ENCODE measurements around the gene SOCS6. TPM values are rescaled to one million over a fixed set of nuclear protein-coding genes. Genes with fewer than 3 reads are reported as not detected.

SOCS6 gene
- total and polyA plus RNA-seq, 10 donors: 1.3 to 11.5 (median 7.1) TPM

DNA sequence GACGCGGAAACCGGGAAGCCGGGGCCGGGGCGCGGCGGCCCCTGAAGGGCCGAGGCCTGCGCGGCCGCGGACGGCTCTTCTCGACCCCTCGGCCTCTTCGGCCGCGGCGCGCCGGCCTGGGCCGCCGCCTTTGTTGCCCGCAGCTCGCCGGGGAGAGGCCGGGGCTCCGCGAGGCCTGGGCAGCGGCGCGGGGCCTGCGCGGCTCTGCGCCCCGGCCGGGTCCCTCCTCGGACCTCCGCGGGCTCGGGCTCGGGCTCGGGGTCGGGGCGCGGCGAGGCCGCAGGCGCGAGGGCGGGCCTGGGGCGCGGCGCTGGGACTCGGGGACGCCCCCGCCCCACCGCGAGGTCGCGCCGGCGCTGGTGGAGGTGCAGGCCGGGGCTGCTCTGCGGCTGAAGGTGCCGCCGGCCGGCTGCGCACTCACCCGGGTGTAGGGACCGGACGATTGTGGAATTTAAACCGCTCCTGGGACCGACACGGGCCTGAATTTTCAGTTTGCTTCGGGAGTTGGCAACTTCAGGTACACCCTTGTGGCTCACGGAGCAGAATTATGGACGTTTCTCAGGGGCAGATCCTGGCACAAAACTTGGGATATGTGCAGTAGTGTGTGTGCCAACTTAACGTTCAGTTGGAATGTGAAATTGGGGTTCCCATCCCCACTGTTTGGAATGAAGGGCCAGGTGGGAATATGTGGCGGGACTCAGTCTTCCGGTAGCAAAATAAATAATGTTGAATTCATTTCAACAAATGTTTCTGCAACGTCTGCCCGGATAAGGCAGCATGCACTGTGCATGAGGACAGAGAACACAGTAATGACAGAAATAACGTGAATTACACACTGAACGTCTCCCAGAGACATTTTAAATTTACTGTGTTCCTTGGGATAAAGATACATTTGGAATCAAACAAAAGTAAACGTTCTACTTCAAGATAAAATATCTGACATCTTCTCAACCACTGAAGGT is 787 bp downstream of the SOCS6 start:
- no peak for DNase-seq
- TF ChIP-seq POLR2A (IDR thresholded peaks at IDR 0.05) (no peak), CTCF (IDR thresholded peaks at IDR 0.05 in 8 of 11, conservative IDR thresholded peaks at IDR 0.05 in 3 of 11) (no peak), POLR2AphosphoS5 (IDR thresholded peaks at IDR 0.05) (no peak)
- Histone ChIP-seq H3K4me3 (peak overlapping the region; percentile 50 to 90 (median 60)), H3K9me3 (no peaks in the 10 kb centered on the region), H3K27me3 (replicated peaks in 1 of 7) (peaks cover 0 to 29% (median 0%) of the 10 kb centered on the region in 7 donors), H3K27ac (peak overlapping the region in 7 of 8 donors; percentile 61 to 86 (median 79)), H3K36me3 (no peaks in the 10 kb centered on the region), H3K4me1 (peaks cover 4 to 45% (median 25%) of the 10 kb centered on the region in 6 donors)
- intact Hi-C loops (cut with DNase I; ENCODE audit: low total_unique reads): loop anchor here (10.0 kb wide), 1 partner anchor 85 kb away; the partner anchor contains the start of gene RTTN
- WGBS, 5 donors: 1 to 4% (median 2%) methylated on average over 18 to 87 of the region's 87 CpGs

DNA sequence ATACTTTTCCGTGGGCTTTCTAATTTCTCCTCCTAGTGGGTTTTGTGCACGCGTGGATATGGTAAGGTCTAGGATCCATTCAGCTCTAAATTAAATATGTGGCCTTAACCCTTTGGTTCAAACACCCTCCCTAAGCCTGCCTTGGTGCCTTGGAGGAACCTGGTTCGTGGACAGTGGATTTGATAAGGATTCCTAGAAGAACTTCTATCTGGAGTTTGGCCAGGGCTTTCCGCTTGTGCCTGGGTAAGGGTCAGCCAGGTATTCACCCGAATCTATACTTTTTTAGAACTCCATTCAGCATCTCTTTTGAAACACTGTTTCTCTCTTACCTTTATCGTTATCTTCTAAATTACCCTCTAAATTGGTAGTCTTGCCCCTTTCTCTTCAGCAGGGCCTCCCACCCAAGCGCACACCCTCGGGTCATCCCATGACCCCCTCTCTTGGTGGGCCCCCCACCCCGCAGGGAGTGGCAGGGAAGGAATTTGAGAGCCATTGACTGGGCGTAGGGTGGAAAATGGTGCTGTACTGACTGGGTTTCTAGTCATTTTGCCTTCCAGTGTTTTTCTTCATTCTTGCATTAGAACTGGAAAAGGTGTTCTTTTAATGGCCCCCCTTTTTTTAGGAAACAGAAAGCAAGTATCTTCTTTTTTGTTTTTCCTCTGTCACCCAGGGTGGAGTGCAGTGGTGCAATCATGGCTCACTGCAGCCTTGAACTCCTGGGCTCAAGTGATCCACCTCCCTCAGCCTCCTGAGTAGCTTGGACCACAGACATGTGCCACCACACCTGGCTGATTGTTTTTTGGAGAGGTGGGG is 1.8 kb downstream of the SOCS6 start:
- no peaks in the 10 kb centered on the region for H3K36me3 ChIP-seq
- H3K27me3 ChIP-seq (replicated peaks in 1 of 7): peaks cover 0 to 29% (median 0%) of the 10 kb centered on the region in 7 donors
- H3K4me1 ChIP-seq: peaks cover 8 to 54% (median 27%) of the 10 kb centered on the region in 6 donors
- H3K9me3 ChIP-seq: no peaks in the 10 kb centered on the region
- no peak overlapping the region for H3K27ac ChIP-seq
- no peak for DNase-seq
- intact Hi-C loops (cut with DNase I; ENCODE audit: low total_unique reads): loop anchor here (10.0 kb wide), 1 partner anchor 86 kb away; the partner anchor contains the start of gene RTTN
- TF ChIP-seq POLR2AphosphoS5 (IDR thresholded peaks at IDR 0.05) (no peak), CTCF (IDR thresholded peaks at IDR 0.05 in 8 of 11, conservative IDR thresholded peaks at IDR 0.05 in 3 of 11) (no peak), POLR2A (IDR thresholded peaks at IDR 0.05) (no peak)
- WGBS, 5 donors: 71 to 82% (median 79%) methylated on average over 11 of the region's 11 CpGs
- H3K4me3 ChIP-seq: peak overlapping the region in 3 of 8 donors; percentile 60 to 90 (median 63)

DNA sequence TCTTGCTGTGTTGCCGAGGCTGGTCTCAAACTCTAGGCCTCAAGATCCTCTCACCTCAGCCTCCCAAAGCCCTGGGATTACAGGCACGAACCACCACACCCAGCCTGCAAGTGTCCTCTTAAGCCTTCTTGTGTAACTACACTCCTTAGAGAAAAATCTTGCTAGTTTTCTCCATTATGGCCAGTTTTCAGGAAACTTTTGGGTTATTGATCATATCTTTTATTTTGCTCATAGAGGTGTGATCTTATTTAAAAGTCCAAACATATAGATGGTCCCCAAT is 2.4 kb downstream of the SOCS6 start:
- H3K27me3 ChIP-seq (replicated peaks in 1 of 7): peaks cover 0 to 29% (median 0%) of the 10 kb centered on the region in 7 donors
- H3K4me1 ChIP-seq: peaks cover 8 to 59% (median 32%) of the 10 kb centered on the region in 6 donors
- no peak overlapping the region for H3K4me3 ChIP-seq
- H3K36me3 ChIP-seq: no peaks in the 10 kb centered on the region
- TF ChIP-seq CTCF (IDR thresholded peaks at IDR 0.05 in 8 of 11, conservative IDR thresholded peaks at IDR 0.05 in 3 of 11) (no peak), POLR2A (IDR thresholded peaks at IDR 0.05) (no peak)
- no peak for DNase-seq
- 84 to 93% (median 90%) methylated on average over 2 of the region's 2 CpGs for WGBS, 5 donors
- intact Hi-C loops (cut with DNase I; ENCODE audit: low total_unique reads): loop anchor here (10.0 kb wide), 1 partner anchor 86 kb away; the partner anchor contains the start of gene RTTN
- H3K9me3 ChIP-seq: no peaks in the 10 kb centered on the region
- H3K27ac ChIP-seq: no peak overlapping the region
